Measurements from ENCODE around the gene ANKS1B. TPM values are rescaled to one million over a fixed set of nuclear protein-coding genes. Genes with fewer than 3 reads are reported as not detected.

Gene ANKS1B
- total RNA-seq, 4 donors from 2014 or later = 1.5 to 5.5 (median 4.4) TPM

- H3K4me3 ChIP-seq (ENCODE audit: low read depth, poor library complexity, severe bottlenecking) = no peak overlapping the region
- intact Hi-C loops (cut with DNase I; ENCODE audit: low total_unique reads) = no loop called here
- WGBS, 2 donors = 23 to 26% methylated on average over 2 of the region's 2 CpGs
- no peak for TF ChIP-seq CTCF (IDR thresholded peaks at IDR 0.05)
- TF ChIP-seq POLR2A (IDR thresholded peaks at IDR 0.05) = no peak
- DNase-seq (ENCODE audit: low spot score in 2 of 2) = no peak
Observed at GRCh38 chr12:99453836-99454538, 530.7 kb downstream of the ANKS1B start.

GRCh38 chr12:99450036-99450630 is 534.6 kb downstream of the ANKS1B start:
- TF ChIP-seq POLR2A (IDR thresholded peaks at IDR 0.05) (no peak), CTCF (IDR thresholded peaks at IDR 0.05) (no peak)
- intact Hi-C loops (cut with DNase I; ENCODE audit: low total_unique reads) = no loop called here
- H3K4me3 ChIP-seq (ENCODE audit: low read depth, poor library complexity, severe bottlenecking) = no peak overlapping the region
- WGBS, 2 donors = 44 to 63% methylated on average over 4 of the region's 4 CpGs
- no peak for DNase-seq (ENCODE audit: low spot score in 2 of 2)

- no peak for DNase-seq (ENCODE audit: low spot score in 2 of 2)
Observed at GRCh38 chr12:99444859-99445316, 539.8 kb downstream of the ANKS1B start.

GRCh38 chr12:99442758-99443157 is 542.0 kb downstream of the ANKS1B start:
- 64 to 72% methylated on average over 3 of the region's 3 CpGs for WGBS, 2 donors
- TF ChIP-seq POLR2A (IDR thresholded peaks at IDR 0.05) = no peak
- TF ChIP-seq CTCF (IDR thresholded peaks at IDR 0.05) = no peak
- no peak for DNase-seq (ENCODE audit: low spot score in 2 of 2)
- H3K4me3 ChIP-seq (ENCODE audit: low read depth, poor library complexity, severe bottlenecking) = no peak overlapping the region
- intact Hi-C loops (cut with DNase I; ENCODE audit: low total_unique reads) = no loop called here

More at GRCh38 chr12:99444859-99445316, 539.8 kb downstream of the ANKS1B start:
- intact Hi-C loops (cut with DNase I; ENCODE audit: low total_unique reads) = no loop called here
- H3K4me3 ChIP-seq (ENCODE audit: low read depth, poor library complexity, severe bottlenecking) = no peak overlapping the region
- no peak for TF ChIP-seq POLR2A (IDR thresholded peaks at IDR 0.05)
- no peak for TF ChIP-seq CTCF (IDR thresholded peaks at IDR 0.05)

- no peak overlapping the region for H3K4me3 ChIP-seq (ENCODE audit: low read depth, poor library complexity, severe bottlenecking)
- WGBS, 2 donors = 93 to 95% methylated on average over 1 of the region's 1 CpG
- TF ChIP-seq CTCF (IDR thresholded peaks at IDR 0.05) (no peak), POLR2A (IDR thresholded peaks at IDR 0.05) (no peak)
- no peak for DNase-seq (ENCODE audit: low spot score in 2 of 2)
- intact Hi-C loops (cut with DNase I; ENCODE audit: low total_unique reads) = no loop called here
Observed at GRCh38 chr12:99439399-99439798, 545.3 kb downstream of the ANKS1B start.
